GM12878 (cell line): ENCODE measurements around the gene CKLF.

Experiments used
- ATF3 ChIP-seq: IDR thresholded peaks from 2 replicates; pipeline ENCODE4 v1.6.1; 2011; ENCODE audit warnings: low read depth, mild to moderate bottlenecking, low read length, moderate library complexity, borderline replicate concordance; ENCODE audit errors: extremely low read depth
- CREM ChIP-seq: IDR thresholded peaks from 2 replicates; pipeline ENCODE4 v1.6.1; 2014; ENCODE audit warnings: antibody characterized with exemption, low read depth
- CTCF ChIP-seq, 3 experiments: IDR thresholded peaks in 2 of 3; conservative IDR thresholded peaks in 1 of 3; 2 replicates each; pipeline ENCODE4 v1.5.1; 2011; ENCODE audit warnings: low read depth in 3 of 3, low read length in 3 of 3, mild to moderate bottlenecking in 3 of 3, control low read depth in 2 of 3, moderate library complexity in 2 of 3, inconsistent platforms in 1 of 3, mixed read lengths in 1 of 3; ENCODE audit not compliant: control insufficient read depth in 2 of 3, insufficient read depth in 1 of 3; ENCODE audit errors: extremely low read depth in 1 of 3
- EP300 ChIP-seq, 2 experiments: fragments of 150-350 bp in 1 of 2; IDR thresholded peaks; 2 replicates each; pipeline ENCODE4 v1.6.1; 2011 to 2012; ENCODE audit warnings: low read depth in 2 of 2, low read length in 2 of 2, borderline replicate concordance in 1 of 2, improper control_type of control experiment in 1 of 2, inconsistent platforms in 1 of 2; ENCODE audit not compliant: control insufficient read depth in 1 of 2
- EZH2 ChIP-seq: IDR thresholded peaks from 2 replicates; pipeline ENCODE4 v1.6.1; 2012; ENCODE audit warnings: low read depth, mild to moderate bottlenecking, control low read depth, inconsistent platforms, low read length, borderline replicate concordance; ENCODE audit not compliant: control insufficient read depth
- POLR2A ChIP-seq: IDR thresholded peaks from 2 replicates; pipeline ENCODE4 v1.6.1; 2011; ENCODE audit warnings: low read depth, mild to moderate bottlenecking, low read length
- RAD51 ChIP-seq: fragments of 450-650 bp; IDR thresholded peaks from 2 replicates; pipeline ENCODE4 v1.6.1; 2016; ENCODE audit warnings: moderate library complexity, mild to moderate bottlenecking, inconsistent platforms
- SMAD1 ChIP-seq: fragments of 450-650 bp; IDR thresholded peaks from 2 replicates; pipeline ENCODE4 v1.6.1; 2018; ENCODE audit warnings: mild to moderate bottlenecking, low read depth; ENCODE audit not compliant: partially characterized antibody

GRCh38 chr16:66516808-66517585 is 35.4 kb upstream of the CKLF start:
- TF ChIP-seq RAD51: peak; percentile 85
- no peak for TF ChIP-seq CTCF (IDR thresholded peaks at IDR 0.05 in 2 of 3, conservative IDR thresholded peaks at IDR 0.05 in 1 of 3; ENCODE audit: control insufficient read depth in 2 of 3, extremely low read depth in 1 of 3, insufficient read depth in 1 of 3, low read depth in 3 of 3, low read length in 3 of 3)
- peak; percentile 53; the same call in 1 of the 2 replicates for TF ChIP-seq CREM
- peak; percentile 63 for TF ChIP-seq SMAD1
- no peak for TF ChIP-seq ATF3
- no peak; the same call in 1 of the 2 replicates for TF ChIP-seq POLR2A
- peak; percentile 70 to 75 for TF ChIP-seq EP300 (IDR thresholded peaks at IDR 0.05; ENCODE audit: borderline replicate concordance in 1 of 2, control insufficient read depth in 1 of 2, low read depth in 2 of 2, low read length in 2 of 2)
- no peak for TF ChIP-seq EZH2
